Lower lobe of right lung (tissue), 2 donors: ENCODE results near the gene LPIN2. TPM values are rescaled to one million over a fixed set of nuclear protein-coding genes. Genes with fewer than 3 reads are reported as not detected.

Source experiments
- ATAC-seq, 2 donors: fragments of 200-7000 bp; cut with Tn5 transposase; one replicate each; pipeline ENCODE4 v1.9.1; 2020 to 2022; ENCODE audit warnings: mild to moderate bottlenecking in 2 of 2, moderate library complexity in 2 of 2
- DNase-seq: peaks from one replicate; pipeline ENCODE4 v3.0.0-alpha.2; 2020
- H3K27ac ChIP-seq: fragments of 200-600 bp; one replicate; pipeline ENCODE4 v1.8.0; 2022
- H3K27me3 ChIP-seq: fragments of 200-600 bp; one replicate; pipeline ENCODE4 v1.8.0; 2022; ENCODE audit warnings: low read depth
- H3K36me3 ChIP-seq: fragments of 200-600 bp; one replicate; pipeline ENCODE4 v1.8.0; 2022; ENCODE audit warnings: mild to moderate bottlenecking
- H3K4me1 ChIP-seq: fragments of 200-600 bp; one replicate; pipeline ENCODE4 v1.8.0; 2022
- H3K4me3 ChIP-seq: fragments of 200-600 bp; one replicate; pipeline ENCODE4 v1.8.0; 2022; ENCODE audit warnings: mild to moderate bottlenecking
- H3K9me3 ChIP-seq: fragments of 200-600 bp; one replicate; pipeline ENCODE4 v1.8.0; 2022
- intact Hi-C: fragments of 100-400 bp; cut with DNase I; formaldehyde crosslinking; loops from one replicate; pipeline ENCODE4 v1.11.0; 2022
- total RNA-seq: library from RNA; stranded (reverse); fragmentation: NEBNext Ultra II Directional; extraction: Animal tissue kit (Norgen Biotek cat#: 25700); gene quantifications from one replicate; pipeline ENCODE4 v1.2.1, GENCODE V29; 2021
- TF ChIP-seq, protein P1 (sequence below): fragments of 200-600 bp; IDR thresholded peaks from one replicate; pipeline ENCODE4 v1.8.0; 2022; ENCODE audit warnings: antibody characterized with exemption, mild to moderate bottlenecking
- donor health status: DM: no; HTN: yes; CAD: no; lungs with severe emphysema.

Gene LPIN2
- total RNA-seq, 1 donor from 2014 or later: 51.1 TPM

DNA sequence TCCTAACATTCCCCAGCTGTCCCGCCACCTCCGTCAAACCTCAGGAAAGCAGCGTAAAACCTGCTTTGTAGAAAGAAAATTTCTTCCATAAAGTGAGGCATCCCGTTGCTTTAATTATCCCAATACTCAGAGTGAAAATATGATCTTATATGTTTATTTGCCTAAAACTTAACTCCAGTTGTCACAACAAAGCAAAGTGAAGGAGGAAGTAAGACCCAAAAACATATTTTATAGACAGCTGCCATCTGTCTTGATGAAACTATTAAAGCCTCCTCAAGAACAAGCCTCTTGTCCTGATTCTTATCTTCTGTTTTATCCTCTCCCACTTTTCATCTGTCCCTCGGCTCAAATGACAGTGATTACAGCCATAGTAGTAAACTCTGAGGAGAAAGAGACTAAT lies 28.9 kb upstream of the LPIN2 start:
- Histone ChIP-seq H3K9me3 (no peaks in the 10 kb centered on the region), H3K27me3 (no peaks in the 10 kb centered on the region), H3K4me1 (peaks cover 10% of the 10 kb centered on the region), H3K27ac (no peak overlapping the region), H3K36me3 (no peaks in the 10 kb centered on the region), H3K4me3 (no peak overlapping the region)
- intact Hi-C loops: no loop called here
- TF ChIP-seq, protein P1, sequence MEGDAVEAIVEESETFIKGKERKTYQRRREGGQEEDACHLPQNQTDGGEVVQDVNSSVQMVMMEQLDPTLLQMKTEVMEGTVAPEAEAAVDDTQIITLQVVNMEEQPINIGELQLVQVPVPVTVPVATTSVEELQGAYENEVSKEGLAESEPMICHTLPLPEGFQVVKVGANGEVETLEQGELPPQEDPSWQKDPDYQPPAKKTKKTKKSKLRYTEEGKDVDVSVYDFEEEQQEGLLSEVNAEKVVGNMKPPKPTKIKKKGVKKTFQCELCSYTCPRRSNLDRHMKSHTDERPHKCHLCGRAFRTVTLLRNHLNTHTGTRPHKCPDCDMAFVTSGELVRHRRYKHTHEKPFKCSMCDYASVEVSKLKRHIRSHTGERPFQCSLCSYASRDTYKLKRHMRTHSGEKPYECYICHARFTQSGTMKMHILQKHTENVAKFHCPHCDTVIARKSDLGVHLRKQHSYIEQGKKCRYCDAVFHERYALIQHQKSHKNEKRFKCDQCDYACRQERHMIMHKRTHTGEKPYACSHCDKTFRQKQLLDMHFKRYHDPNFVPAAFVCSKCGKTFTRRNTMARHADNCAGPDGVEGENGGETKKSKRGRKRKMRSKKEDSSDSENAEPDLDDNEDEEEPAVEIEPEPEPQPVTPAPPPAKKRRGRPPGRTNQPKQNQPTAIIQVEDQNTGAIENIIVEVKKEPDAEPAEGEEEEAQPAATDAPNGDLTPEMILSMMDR: no peak
- ATAC-seq (no peak), DNase-seq (no peak)

DNA sequence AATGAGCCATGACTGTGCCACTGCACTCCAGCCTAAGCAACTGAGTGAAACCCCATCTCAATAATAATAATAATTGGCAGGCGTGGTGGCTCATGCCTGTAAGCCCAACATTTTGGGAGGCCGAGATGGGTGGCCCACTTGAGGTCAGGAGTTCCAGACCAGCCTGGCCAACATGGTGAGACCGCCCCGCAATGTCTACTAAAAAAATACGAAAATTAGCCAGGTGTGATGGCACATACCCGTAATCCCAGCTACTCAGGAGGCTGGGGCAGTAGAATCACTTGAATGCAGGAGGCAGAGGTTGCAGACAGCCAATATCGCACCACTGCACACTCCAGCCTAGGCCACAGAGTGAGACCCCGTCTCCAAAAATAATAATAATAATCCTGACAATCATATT lies 27.9 kb upstream of the LPIN2 start:
- TF ChIP-seq, protein P1: no peak
- DNase-seq: no peak
- Histone ChIP-seq H3K9me3 (no peaks in the 10 kb centered on the region), H3K36me3 (no peaks in the 10 kb centered on the region), H3K4me3 (no peak overlapping the region), H3K27me3 (no peaks in the 10 kb centered on the region), H3K4me1 (peaks cover 10% of the 10 kb centered on the region), H3K27ac (no peak overlapping the region)
- intact Hi-C loops: no loop called here
- ATAC-seq: no peak

DNA sequence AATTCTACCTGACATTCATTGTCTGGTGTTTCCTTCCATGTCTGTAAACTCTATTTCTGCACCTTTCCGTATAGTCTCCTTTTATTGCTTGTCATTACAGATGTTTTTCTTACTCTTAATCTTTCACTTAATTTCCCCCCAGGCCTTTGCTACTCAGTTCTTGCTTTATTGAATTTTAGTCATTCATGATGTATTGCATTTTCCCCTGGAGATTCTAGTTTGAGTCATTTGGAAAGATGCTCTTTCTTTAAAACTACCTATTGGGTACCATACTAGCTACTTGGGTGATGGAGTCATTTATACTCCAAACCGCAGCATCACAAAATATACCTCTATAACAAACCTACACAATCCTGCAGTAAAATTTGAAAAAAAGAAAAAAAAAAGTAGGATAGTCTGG lies 27.2 kb upstream of the LPIN2 start:
- Histone ChIP-seq H3K4me3 (no peak overlapping the region), H3K27me3 (no peaks in the 10 kb centered on the region), H3K36me3 (no peaks in the 10 kb centered on the region), H3K4me1 (peaks cover 5% of the 10 kb centered on the region), H3K9me3 (no peaks in the 10 kb centered on the region), H3K27ac (no peak overlapping the region)
- intact Hi-C loops: no loop called here
- TF ChIP-seq, protein P1: no peak
- no peak for ATAC-seq
- no peak for DNase-seq

DNA sequence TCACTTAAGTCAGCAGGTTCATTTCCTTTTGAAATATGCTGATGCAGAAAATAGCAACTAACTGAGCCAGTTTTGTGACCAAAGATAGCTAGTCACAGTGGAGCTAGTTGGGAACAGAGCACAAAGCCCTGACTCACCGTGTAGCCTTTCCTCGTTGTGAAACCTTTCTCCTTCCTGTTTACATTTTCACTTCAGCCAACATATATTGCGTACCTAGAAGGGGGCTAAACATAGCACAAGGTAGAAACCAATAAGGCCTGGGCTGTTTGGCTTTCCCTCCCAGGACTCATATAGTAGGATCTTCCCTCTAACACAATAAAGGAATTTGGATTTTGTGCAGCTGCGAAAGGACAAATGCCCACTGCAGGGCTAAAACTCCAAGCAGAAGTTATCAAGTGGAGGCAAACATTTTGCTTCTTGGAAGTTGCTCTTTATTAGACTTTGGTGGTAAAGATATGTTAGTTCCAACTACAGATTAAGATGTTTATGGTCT lies 24.5 kb upstream of the LPIN2 start:
- Histone ChIP-seq H3K4me3 (no peak overlapping the region), H3K36me3 (no peaks in the 10 kb centered on the region), H3K27me3 (no peaks in the 10 kb centered on the region), H3K9me3 (no peaks in the 10 kb centered on the region), H3K4me1 (no peaks in the 10 kb centered on the region), H3K27ac (peak overlapping the region; percentile 53)
- DNase-seq (no peak), ATAC-seq (peak; percentile 95 to 96)
- TF ChIP-seq, protein P1: no peak
- intact Hi-C loops: no loop called here

DNA sequence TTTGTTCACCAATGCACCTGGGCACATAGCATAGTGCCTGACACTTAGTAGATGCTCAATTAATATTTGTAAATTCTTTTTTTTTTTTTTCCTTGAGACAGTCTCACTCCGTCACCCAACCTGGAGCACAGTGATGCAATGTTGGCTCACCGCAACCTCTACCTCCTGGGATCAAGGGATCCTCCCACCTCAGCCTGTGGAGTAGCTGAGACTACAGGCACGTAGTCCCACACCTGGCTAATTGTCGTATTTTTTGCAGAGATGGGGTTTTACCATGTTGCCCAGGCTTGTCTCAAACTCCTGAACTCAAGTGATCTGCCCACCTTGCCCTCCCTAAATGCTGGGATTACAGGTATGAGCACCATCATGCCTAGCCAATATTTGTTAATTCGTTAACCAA lies 23.2 kb upstream of the LPIN2 start:
- H3K4me3 ChIP-seq: no peak overlapping the region
- no peaks in the 10 kb centered on the region for H3K9me3 ChIP-seq
- intact Hi-C loops: no loop called here
- H3K36me3 ChIP-seq: no peaks in the 10 kb centered on the region
- ATAC-seq (no peak), DNase-seq (no peak)
- TF ChIP-seq, protein P1: no peak
- no peaks in the 10 kb centered on the region for H3K4me1 ChIP-seq
- H3K27ac ChIP-seq: no peak overlapping the region
- H3K27me3 ChIP-seq: no peaks in the 10 kb centered on the region

DNA sequence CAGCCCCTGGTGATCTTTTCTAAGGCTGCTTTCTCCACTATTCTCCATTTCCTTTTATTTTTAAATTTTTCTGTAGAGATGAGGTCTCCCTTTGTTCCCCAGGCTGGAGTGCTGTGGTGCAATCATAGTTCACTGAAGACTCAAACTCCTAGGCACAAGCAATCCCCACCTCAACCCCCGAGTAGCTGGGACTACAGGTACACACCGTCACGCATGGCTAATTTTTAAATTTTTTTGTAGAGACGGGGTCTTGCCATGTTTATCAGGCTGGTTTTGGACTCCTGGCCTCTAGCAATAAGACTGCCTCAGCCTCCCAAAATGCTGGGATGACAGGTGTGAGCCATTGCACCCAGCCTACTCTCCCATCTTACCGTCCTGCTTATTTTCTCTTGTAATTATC lies 22.7 kb upstream of the LPIN2 start:
- H3K9me3 ChIP-seq: no peaks in the 10 kb centered on the region
- no peak for DNase-seq
- no peak overlapping the region for H3K4me3 ChIP-seq
- H3K27me3 ChIP-seq: no peaks in the 10 kb centered on the region
- TF ChIP-seq, protein P1: no peak
- intact Hi-C loops: no loop called here
- H3K4me1 ChIP-seq: no peaks in the 10 kb centered on the region
- no peak overlapping the region for H3K27ac ChIP-seq
- ATAC-seq: no peak
- no peaks in the 10 kb centered on the region for H3K36me3 ChIP-seq
